H9 (cell line): ENCODE measurements around the gene FPR2. TPM values are rescaled to one million over a fixed set of nuclear protein-coding genes. Genes with fewer than 3 reads are reported as not detected.

ENCODE experiments used
- DNase-seq: peaks from one replicate; pipeline ENCODE4 v3.0.0-alpha.2; 2017
- H2AFZ ChIP-seq: one replicate; pipeline ENCODE4 v1.6.1; 2013; ENCODE audit warnings: mild to moderate bottlenecking, low read length, control low read depth, moderate library complexity
- H2AK5ac ChIP-seq: 2 replicates; pipeline ENCODE4 v1.6.1; 2013; ENCODE audit warnings: low read length, control low read depth, mixed read lengths; ENCODE audit not compliant: insufficient read length
- H2BK120ac ChIP-seq: one replicate; pipeline ENCODE4 v1.6.1; 2013; ENCODE audit warnings: low read depth, mild to moderate bottlenecking, low read length, control low read depth, inconsistent platforms; ENCODE audit not compliant: poor library complexity, severe bottlenecking
- H2BK12ac ChIP-seq: 2 replicates; pipeline ENCODE4 v1.6.1; 2013; ENCODE audit warnings: low read length, control low read depth, mixed read lengths, low read depth; ENCODE audit not compliant: insufficient read length
- H2BK15ac ChIP-seq: 2 replicates; pipeline ENCODE4 v1.6.1; 2013; ENCODE audit warnings: low read depth, low read length, control low read depth
- H2BK20ac ChIP-seq: one replicate; pipeline ENCODE4 v1.6.1; 2013; ENCODE audit warnings: low read depth, mild to moderate bottlenecking, low read length, control low read depth, inconsistent platforms; ENCODE audit not compliant: poor library complexity, severe bottlenecking
- H2BK5ac ChIP-seq: 2 replicates; pipeline ENCODE4 v1.6.1; 2013; ENCODE audit warnings: low read length, control low read depth, mixed read lengths; ENCODE audit not compliant: insufficient read length
- H3K14ac ChIP-seq: 2 replicates; pipeline ENCODE4 v1.6.1; 2013; ENCODE audit warnings: low read length, control low read depth; ENCODE audit not compliant: insufficient read depth
- H3K18ac ChIP-seq: 2 replicates; pipeline ENCODE4 v1.6.1; 2013; ENCODE audit warnings: low read depth, mild to moderate bottlenecking, mixed read lengths, low read length, control low read depth; ENCODE audit not compliant: insufficient read length
- H3K23ac ChIP-seq: 2 replicates; pipeline ENCODE4 v1.6.1; 2013; ENCODE audit warnings: low read length, control low read depth, mixed read lengths, low read depth; ENCODE audit not compliant: insufficient read length
- H3K23me2 ChIP-seq: 2 replicates; pipeline ENCODE4 v1.6.1; 2013; ENCODE audit warnings: low read depth, mild to moderate bottlenecking, mixed read lengths, low read length, control low read depth; ENCODE audit not compliant: insufficient read length, poor library complexity, severe bottlenecking
- H3K27ac ChIP-seq: 2 replicates; pipeline ENCODE4 v1.5.1; 2013; ENCODE audit warnings: low read length, control low read depth, mixed read lengths, low read depth; ENCODE audit not compliant: insufficient read length
- H3K27me3 ChIP-seq: 2 replicates; pipeline ENCODE4 v1.6.1; 2013; ENCODE audit warnings: low read length, control low read depth, inconsistent platforms; ENCODE audit not compliant: insufficient read depth
- H3K4ac ChIP-seq: 2 replicates; pipeline ENCODE4 v1.6.1; 2013; ENCODE audit warnings: low read depth, mild to moderate bottlenecking, control low read depth, inconsistent platforms, low read length, moderate library complexity
- H3K4me1 ChIP-seq: 2 replicates; pipeline ENCODE4 v1.6.1; 2013; ENCODE audit warnings: low read length, control low read depth, inconsistent platforms; ENCODE audit not compliant: insufficient read depth
- H3K4me2 ChIP-seq: 2 replicates; pipeline ENCODE4 v1.6.1; 2013; ENCODE audit warnings: low read length, control low read depth, mixed read lengths; ENCODE audit not compliant: insufficient read length, insufficient read depth
- H3K56ac ChIP-seq: 2 replicates; pipeline ENCODE4 v1.6.1; 2013; ENCODE audit warnings: low read depth, mild to moderate bottlenecking, mixed read lengths, low read length, control low read depth; ENCODE audit not compliant: insufficient read length
- H3K79me1 ChIP-seq: 2 replicates; pipeline ENCODE4 v1.6.1; 2013; ENCODE audit warnings: low read depth, mild to moderate bottlenecking, moderate library complexity, low read length, control low read depth, inconsistent platforms; ENCODE audit not compliant: insufficient read depth, poor library complexity, severe bottlenecking
- H3K79me2 ChIP-seq: 2 replicates; pipeline ENCODE4 v1.6.1; 2013; ENCODE audit warnings: low read length, control low read depth, inconsistent platforms; ENCODE audit not compliant: insufficient read depth
- H3K9ac ChIP-seq: 2 replicates; pipeline ENCODE4 v1.6.1; 2013; ENCODE audit warnings: low read length, control low read depth, mixed read lengths; ENCODE audit not compliant: insufficient read length; ENCODE audit errors: extremely low read depth
- H3K9me3 ChIP-seq: one replicate; pipeline ENCODE4 v1.6.1; 2013; ENCODE audit warnings: low read depth, low read length, inconsistent platforms; ENCODE audit not compliant: control insufficient read depth
- H3T11ph ChIP-seq: one replicate; pipeline ENCODE4 v1.6.1; 2013; ENCODE audit warnings: mild to moderate bottlenecking, low read length, control low read depth, inconsistent platforms
- H4K20me1 ChIP-seq: one replicate; pipeline ENCODE4 v1.6.1; 2013; ENCODE audit not compliant: control insufficient read depth, insufficient read length, insufficient read depth
- H4K5ac ChIP-seq: 2 replicates; pipeline ENCODE4 v1.6.1; 2013; ENCODE audit warnings: low read depth, mild to moderate bottlenecking, mixed read lengths, low read length, control low read depth; ENCODE audit not compliant: insufficient read length
- H4K8ac ChIP-seq: replicated peaks from 2 replicates; pipeline ENCODE4 v1.6.1; 2013; ENCODE audit warnings: low read length, control low read depth, mixed read lengths, low read depth; ENCODE audit not compliant: insufficient read length
- H4K91ac ChIP-seq: 2 replicates; pipeline ENCODE4 v1.6.1; 2013; ENCODE audit warnings: low read depth, mild to moderate bottlenecking, moderate library complexity, mixed read lengths, low read length, control low read depth; ENCODE audit not compliant: insufficient read length
- H3K27ac Mint-ChIP-seq, 3 experiments: 2 replicates in 2 of 3; 3 replicates in 1 of 3; pipeline ENCODE4 v1.8.0; 2020 to 2021; ENCODE audit warnings: mixed read lengths in 3 of 3, mild to moderate bottlenecking in 1 of 3, moderate library complexity in 1 of 3
- H3K27me3 Mint-ChIP-seq: 2 replicates; pipeline ENCODE4 v1.8.0; 2021; ENCODE audit warnings: low read depth, mild to moderate bottlenecking, moderate library complexity, mixed read lengths
- H3K36me3 Mint-ChIP-seq, 3 experiments: 2 replicates in 2 of 3; 3 replicates in 1 of 3; pipeline ENCODE4 v1.8.0; 2020 to 2021; ENCODE audit warnings: low read depth in 3 of 3, mixed read lengths in 3 of 3; ENCODE audit not compliant: insufficient read depth in 1 of 3
- H3K4me1 Mint-ChIP-seq, 2 experiments: 2 replicates each; pipeline ENCODE4 v1.8.0; 2020; ENCODE audit warnings: mixed read lengths in 2 of 2
- H3K4me3 Mint-ChIP-seq, 2 experiments: 2 replicates in 1 of 2; 3 replicates in 1 of 2; pipeline ENCODE4 v1.8.0; 2020 to 2021; ENCODE audit warnings: mild to moderate bottlenecking in 2 of 2, mixed read lengths in 2 of 2, moderate library complexity in 1 of 2
- H3K9me3 Mint-ChIP-seq, 2 experiments: 2 replicates in 1 of 2; 3 replicates in 1 of 2; pipeline ENCODE4 v1.8.0; 2020; ENCODE audit warnings: mild to moderate bottlenecking in 2 of 2, mixed read lengths in 2 of 2, moderate library complexity in 1 of 2
- CTCF ChIP-seq: fragments of 200-600 bp; sonication (generic); conservative IDR thresholded peaks from 3 replicates; pipeline ENCODE4 v1.8.0; 2021; ENCODE audit warnings: antibody characterized with exemption, mild to moderate bottlenecking
- WGBS: extraction: QIAGEN DNeasy Blood & Tissue Kit; methylation state at CpG from one replicate; pipeline ENCODE4 v1.1.7; 2013; ENCODE audit warnings: missing lambda C conversion rate, low lambda C conversion rate, mixed read lengths; ENCODE audit not compliant: insufficient read length; ENCODE audit errors: extremely low coverage; 5-methylcytosine and 5-hydroxymethylcytosine counted together
- total RNA-seq: library from RNA; stranded (reverse); gene quantifications from 2 replicates; pipeline ENCODE4 v1.2.1, GENCODE V29; 2021

The FPR2 gene
- total RNA-seq, 1 experiment from 2014 or later: not detected

GRCh38 chr19:51766461-51766860, 5.5 kb downstream of the FPR2 start:
- no peak overlapping the region for H2BK15ac ChIP-seq
- no peak overlapping the region for H3K23ac ChIP-seq
- no peaks in the 10 kb centered on the region for H3K27me3 ChIP-seq
- H3K56ac ChIP-seq: no peak overlapping the region
- no peak overlapping the region for H3K4ac ChIP-seq
- H3K14ac ChIP-seq: no peak overlapping the region
- Mint-ChIP-seq H3K36me3 (no peaks in the 10 kb centered on the region; a peak in 1 of 7 replicates), H3K4me1 (peaks cover 0 to 2% of the 10 kb centered on the region in 2 experiments; a peak in 1 of 4 replicates), H3K4me3 (no peak overlapping the region), H3K27ac (no peak overlapping the region), H3K27me3 (peaks cover 14% of the 10 kb centered on the region), H3K9me3 (peaks cover 21 to 81% of the 10 kb centered on the region in 2 experiments)
- no peak overlapping the region for H4K8ac ChIP-seq
- no peak overlapping the region for H3K4me2 ChIP-seq
- H3K4me1 ChIP-seq: no peaks in the 10 kb centered on the region
- no peaks in the 10 kb centered on the region for H3K9me3 ChIP-seq
- TF ChIP-seq CTCF: no peak
- no peak overlapping the region for H3K27ac ChIP-seq
- no peak overlapping the region for H2AK5ac ChIP-seq
- WGBS: no CpG with 5 or more reads among the region's 5 CpGs
- H2BK12ac ChIP-seq: no peak overlapping the region
- H4K20me1 ChIP-seq: no peaks in the 10 kb centered on the region
- no peaks in the 10 kb centered on the region for H3K79me1 ChIP-seq
- no peak overlapping the region for H2BK120ac ChIP-seq
- H3K9ac ChIP-seq: no peak overlapping the region
- H3T11ph ChIP-seq: no peak overlapping the region
- H2BK20ac ChIP-seq: no peak overlapping the region
- H4K91ac ChIP-seq: no peak overlapping the region
- DNase-seq: no peak
- no peak overlapping the region for H3K18ac ChIP-seq
- no peaks in the 10 kb centered on the region for H3K79me2 ChIP-seq
- H4K5ac ChIP-seq: no peak overlapping the region
- no peaks in the 10 kb centered on the region for H3K23me2 ChIP-seq
- H2BK5ac ChIP-seq: no peak overlapping the region
- no peak overlapping the region for H2AFZ ChIP-seq
